K562 (cell line): ENCODE results near the gene TMEM63C. TPM values are rescaled to one million over a fixed set of nuclear protein-coding genes. Genes with fewer than 3 reads are reported as not detected.

Source experiments
- ATAC-seq: fragments of 200-7000 bp; cut with Tn5 transposase; 3 replicates; pipeline ENCODE4 v1.9.1; 2020; ENCODE audit warnings: moderate library complexity
- BruUV-seq: library from RNA; stranded (reverse); fragments of 400-500 nt; replicated peaks from 2 replicates; lab custom pipeline; 2021; lab: Mats Ljungman, UMichigan
- CTCF ChIA-PET: fragments of 300-600 bp; formaldehyde crosslinking; extraction: SDS; loops from one replicate; lab custom pipeline; 2021; ENCODE audit warnings: low intra/inter-chr PET ratio; lab: Yijun Ruan, JAX
- POLR2A ChIA-PET: fragments of 300-600, 350-650 bp; sonication (Branson Sonifier 250); formaldehyde crosslinking; extraction: SDS; loops from one replicate; lab custom pipeline; 2021; ENCODE audit warnings: antibody characterized with exemption, inconsistent platforms; lab: Yijun Ruan, JAX
- DNase-seq, 4 experiments: peaks; one replicate each; pipeline versions ENCODE4 v3.0.0 to v3.0.0-alpha.2; 2011 to 2018; ENCODE audit warnings: low spot score in 3 of 4, mixed read lengths in 3 of 4; ENCODE audit errors: extremely low read depth in 1 of 4
- FAIRE-seq: peaks from 2 replicates; lab custom pipeline; 2011; peaks lifted over from hg19 to GRCh38; lab: Jason Lieb, UNC
- H2AFZ ChIP-seq: 2 replicates; pipeline ENCODE4 v1.6.0; 2011; ENCODE audit warnings: low read depth, low read length, control low read depth, inconsistent platforms
- H3K27ac ChIP-seq: fragments of 200-600 bp; 3 replicates; pipeline ENCODE4 v1.8.0; 2011; ENCODE audit warnings: low read depth, mild to moderate bottlenecking, control low read depth, inconsistent platforms, low read length, moderate library complexity, mixed read lengths; ENCODE audit errors: extremely low read depth
- H3K27me3 ChIP-seq, 2 experiments: fragments of 300-600 bp in 1 of 2; 2 replicates in 1 of 2; 3 replicates in 1 of 2; pipeline versions ENCODE4 v1.6.0 to v1.8.0; 2011; ENCODE audit warnings: inconsistent platforms in 2 of 2, low read length in 2 of 2, mild to moderate bottlenecking in 1 of 2, mixed read lengths in 1 of 2, moderate library complexity in 1 of 2; ENCODE audit not compliant: control insufficient read depth in 2 of 2, insufficient read depth in 2 of 2
- H3K36me3 ChIP-seq: fragments of 300-600 bp; 3 replicates; pipeline ENCODE4 v1.8.0; 2011; ENCODE audit warnings: mild to moderate bottlenecking, low read length, inconsistent platforms; ENCODE audit not compliant: control insufficient read depth, insufficient read depth
- H3K4me1 ChIP-seq, 2 experiments: fragments of 200-600 bp in 1 of 2; replicated peaks in 1 of 2; 2 replicates in 1 of 2; 3 replicates in 1 of 2; pipeline versions ENCODE4 v1.5.1 to v1.8.0; 2011; ENCODE audit warnings: inconsistent platforms in 2 of 2, low read length in 2 of 2, mild to moderate bottlenecking in 1 of 2, mixed read lengths in 1 of 2, moderate library complexity in 1 of 2; ENCODE audit not compliant: control insufficient read depth in 2 of 2, insufficient read depth in 2 of 2
- H3K4me2 ChIP-seq: 2 replicates; pipeline ENCODE4 v1.6.1; 2011; ENCODE audit warnings: low read length, control low read depth, inconsistent platforms, mixed read lengths; ENCODE audit not compliant: insufficient read depth
- H3K4me3 ChIP-seq: fragments of 200-600 bp; sonication (generic), shearing (Covaris generic); 2 replicates; pipeline ENCODE4 v1.5.1; 2016; ENCODE audit warnings: control low read depth, inconsistent platforms
- H3K79me2 ChIP-seq: fragments of 200-600 bp; 3 replicates; pipeline ENCODE4 v1.8.0; 2011; ENCODE audit warnings: low read length, inconsistent platforms; ENCODE audit not compliant: control insufficient read depth, insufficient read depth
- H3K9ac ChIP-seq, 2 experiments: 2 replicates each; pipeline versions ENCODE4 v1.6.0 to v1.6.1; 2011; ENCODE audit warnings: low read depth in 2 of 2, low read length in 2 of 2, control low read depth in 1 of 2, inconsistent platforms in 1 of 2, mild to moderate bottlenecking in 1 of 2, mixed read lengths in 1 of 2; ENCODE audit not compliant: insufficient read depth in 1 of 2
- H3K9me1 ChIP-seq: one replicate; pipeline ENCODE4 v1.6.0; 2011; ENCODE audit warnings: inconsistent platforms, mild to moderate bottlenecking, low read length, moderate library complexity; ENCODE audit not compliant: control insufficient read depth, insufficient read depth
- H3K9me3 ChIP-seq: replicated peaks from 2 replicates; pipeline ENCODE4 v1.5.1; 2011; ENCODE audit warnings: low read depth, low read length, inconsistent platforms; ENCODE audit not compliant: control insufficient read depth, insufficient read depth
- H4K20me1 ChIP-seq: replicated peaks from 2 replicates; pipeline ENCODE4 v1.6.1; 2011; ENCODE audit warnings: low read length, inconsistent platforms, mixed read lengths; ENCODE audit not compliant: control insufficient read depth, insufficient read depth
- ASH1L ChIP-seq: fragments of 450-650 bp; IDR thresholded peaks from 2 replicates; pipeline ENCODE4 v1.6.1; 2018; ENCODE audit warnings: borderline replicate concordance, mild to moderate bottlenecking, low read depth; ENCODE audit not compliant: partially characterized antibody
- EGR1 ChIP-seq: fragments of 450-650 bp; conservative IDR thresholded peaks from 2 replicates; pipeline ENCODE4 v1.6.1; 2017; ENCODE audit warnings: mild to moderate bottlenecking
- ELF4 ChIP-seq: fragments of 450-650 bp; formaldehyde crosslinking; IDR thresholded peaks from 2 replicates; pipeline ENCODE4 v1.4.0; 2022; ENCODE audit warnings: missing genetic modification characterization
- FOS ChIP-seq: IDR thresholded peaks from 3 replicates; pipeline ENCODE4 v1.6.1; 2011; ENCODE audit not compliant: insufficient read length; ENCODE audit errors: extremely low read depth
- GABPB1 ChIP-seq: sonication (generic); formaldehyde crosslinking; IDR thresholded peaks from 2 replicates; pipeline ENCODE4 v1.8.0; 2022; ENCODE audit warnings: mild to moderate bottlenecking, missing genetic modification reagents
- JUND ChIP-seq, 2 experiments: IDR thresholded peaks; 2 replicates in 1 of 2; 3 replicates in 1 of 2; pipeline ENCODE4 v1.6.1; 2011; ENCODE audit warnings: borderline replicate concordance in 2 of 2, low read depth in 2 of 2, low read length in 2 of 2, improper control_type of control experiment in 1 of 2, missing biosample characterization in 1 of 2, missing genetic modification characterization in 1 of 2, missing genetic modification reagents in 1 of 2
- MXI1 ChIP-seq: IDR thresholded peaks from 2 replicates; pipeline ENCODE4 v1.6.1; 2011; ENCODE audit warnings: low read depth, mild to moderate bottlenecking, improper control_type of control experiment, low read length
- MYNN ChIP-seq, 2 experiments: sonication (generic); formaldehyde crosslinking in 1 of 2; IDR thresholded peaks; 2 replicates each; pipeline versions ENCODE4 v1.5.0 to v1.6.1; 2016 to 2020; ENCODE audit warnings: antibody characterized with exemption in 1 of 2, missing genetic modification reagents in 1 of 2
- NR4A1 ChIP-seq, 2 experiments: fragments of 250-450 bp in 1 of 2; fragments of 450-650 bp in 1 of 2; sonication (Bioruptor Pico) in 1 of 2; IDR thresholded peaks; 2 replicates each; pipeline versions ENCODE4 v1.4.0 to v1.6.1; 2016 to 2020; ENCODE audit warnings: mild to moderate bottlenecking in 2 of 2, missing compliant biosample characterization in 1 of 2, missing genetic modification characterization in 1 of 2, moderate library complexity in 1 of 2
- RBM25 ChIP-seq: fragments of 200-400 bp; formaldehyde crosslinking; IDR thresholded peaks from 2 replicates; pipeline ENCODE4 v1.6.1; 2018; ENCODE audit warnings: low read length, low read depth, moderate library complexity; ENCODE audit not compliant: severe bottlenecking
- SRSF9 ChIP-seq: fragments of 200-400 bp; formaldehyde crosslinking; IDR thresholded peaks from 2 replicates; pipeline ENCODE4 v1.6.1; 2017; ENCODE audit warnings: low read depth, low read length, borderline replicate concordance
- TEAD1 ChIP-seq, 2 experiments: fragments of 450-650 bp in 1 of 2; sonication (generic) in 1 of 2; formaldehyde crosslinking; IDR thresholded peaks; 2 replicates each; pipeline versions ENCODE4 v1.4.0 to v1.8.0; 2020 to 2022; ENCODE audit warnings: mild to moderate bottlenecking in 2 of 2, missing genetic modification reagents in 1 of 2
- ZNF124 ChIP-seq: sonication (generic); formaldehyde crosslinking; IDR thresholded peaks from 2 replicates; pipeline ENCODE4 v1.8.1; 2022; ENCODE audit warnings: missing genetic modification reagents
- ZNF41 ChIP-seq: fragments of 250-450 bp; sonication (Bioruptor Pico); conservative IDR thresholded peaks from 2 replicates; pipeline ENCODE4 v1.4.0; 2020; ENCODE audit warnings: mild to moderate bottlenecking
- WGBS: fragments of 100-300 bp; shearing (Covaris generic); methylation state at CpG from one replicate; pipeline ENCODE4 v1.1.6; 2016; ENCODE audit warnings: low coverage, mixed read lengths; ENCODE audit not compliant: insufficient coverage; ENCODE audit errors: missing lambda C conversion rate; 5-methylcytosine and 5-hydroxymethylcytosine counted together
- in situ Hi-C: fragments of 300-500 bp; cut with MboI; formaldehyde crosslinking; loops from 4 replicates; pipeline ENCODE4 v1.15.0; 2018; ENCODE audit warnings: inconsistent platforms, mixed read lengths
- intact Hi-C: fragments of 100-400 bp; cut with micrococcal nuclease; formaldehyde crosslinking; loops from 2 replicates; pipeline ENCODE4 v1.14.2; 2022
- polyA plus RNA-seq, 8 experiments: library from polyadenylated mRNA; depleted of rRNA in 4 of 8; stranded (reverse) in 5 of 8; unstranded in 3 of 8; fragments of >200 nt; fragmentation: Nextera tagmentation in 2 of 8; fragmentation: Illumina TruSeq in 1 of 8; extraction: Ambion mirVana in 2 of 8; extraction: Trizol in 1 of 8; gene quantifications; 2 replicates each; pipeline versions ENCODE4 v1.2.1 to v1.2.3, GENCODE V29; 2011 to 2014; ENCODE audit warnings: inconsistent platforms in 1 of 8, missing spikeins in 1 of 8
- total RNA-seq, 7 experiments: library from RNA; depleted of rRNA in 6 of 7; stranded (reverse); fragments of >200 nt in 6 of 7; fragmentation: Illumina TruSeq in 2 of 7; extraction: Trizol in 2 of 7; gene quantifications; 2 replicates each; pipeline versions ENCODE4 v1.2.1 to v1.2.3, GENCODE V29; 2011 to 2021; ENCODE audit warnings: low replicate concordance in 1 of 7
- TF ChIP-seq, protein P1 (sequence below): fragments of 450-650 bp; IDR thresholded peaks from 2 replicates; pipeline ENCODE4 v1.6.1; 2016; ENCODE audit warnings: mild to moderate bottlenecking
- TF ChIP-seq, protein P2 (sequence below): fragments of 250-450 bp; sonication (Bioruptor Pico); IDR thresholded peaks from 2 replicates; pipeline ENCODE4 v1.8.0; 2021; ENCODE audit warnings: mild to moderate bottlenecking, moderate library complexity
- TF ChIP-seq, protein P3 (sequence below): fragments of 250-450 bp; sonication (Bioruptor Pico); IDR thresholded peaks from 2 replicates; pipeline ENCODE4 v1.8.0; 2021; ENCODE audit warnings: moderate library complexity, mild to moderate bottlenecking, inconsistent platforms

The TMEM63C gene
- total and polyA plus RNA-seq, 9 of the 15 experiments (the other 6 are each of a cell fraction or from before 2014, with no cell fraction given): 0.07 TPM; not detected in 8

DNA sequence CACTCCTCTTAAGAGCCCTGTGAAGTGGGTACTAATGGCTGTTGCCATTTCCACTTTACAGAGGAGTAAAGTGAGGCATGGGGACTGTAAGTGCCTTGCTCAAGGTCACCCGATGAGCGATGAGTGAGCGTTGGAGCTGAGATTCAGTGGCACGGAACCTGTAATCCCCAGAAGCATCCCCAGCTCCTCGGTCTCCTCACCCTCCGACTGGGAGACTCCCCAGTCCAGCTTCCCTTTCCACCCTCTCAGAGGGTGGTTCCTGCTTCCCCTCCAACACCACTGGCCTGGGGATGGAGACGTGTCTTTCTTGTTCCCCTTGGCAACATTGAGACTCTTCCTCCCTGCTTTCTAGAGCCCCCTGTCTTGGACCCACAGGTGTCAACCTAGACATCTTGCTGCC is 32.6 kb downstream of the TMEM63C start:
- 0% methylated on average over 6 of the region's 7 CpGs for WGBS
- POLR2A ChIA-PET: interaction anchor here (0.6 kb wide), 1 partner anchor 18 kb away, joined by 3 read pairs; no protein-coding TSS in a partner anchor
- CTCF ChIA-PET: interaction anchor here (1.5 kb wide), 1 partner anchor 62 kb away, joined by 6 read pairs; no protein-coding TSS in a partner anchor

More for the DNA sequence above, 32.6 kb downstream of the TMEM63C start:
- DNase-seq (no peak), FAIRE-seq (no peak), ATAC-seq (no peak)
- no TSS peak for BruUV-seq
- no peaks in the 10 kb centered on the region for H3K36me3 ChIP-seq
- peaks cover 0 to 25% of the 10 kb centered on the region in 2 experiments; a peak in 3 of 5 replicates for H3K27me3 ChIP-seq
- no peak overlapping the region for H3K9ac ChIP-seq
- intact Hi-C loops (loop anchor here (5.0 kb wide), 1 partner anchor 62 kb away; no protein-coding TSS in a partner anchor), in situ Hi-C loops (no loop called here)
- TF ChIP-seq MXI1 (no peak), MYNN (IDR thresholded peaks at IDR 0.05) (no peak), MYNN (CRISPR knock-in tag; IDR thresholded peaks at IDR 0.05) (no peak), ELF4 (CRISPR knock-in tag) (no peak), ZNF41 (CRISPR knock-in tag) (no peak), FOS (no peak), GABPB1 (CRISPR knock-in tag) (no peak), ZNF124 (CRISPR knock-in tag) (no peak), EGR1 (no peak), JUND (IDR thresholded peaks at IDR 0.05; ENCODE audit: borderline replicate concordance, low read depth, low read length) (no peak), JUND (tag; IDR thresholded peaks at IDR 0.05; ENCODE audit: borderline replicate concordance, low read depth, low read length) (no peak), ASH1L (no peak), TEAD1 (CRISPR knock-in tag; IDR thresholded peaks at IDR 0.05) (no peak), NR4A1 (CRISPR knock-in tag; IDR thresholded peaks at IDR 0.05) (no peak), NR4A1 (tag; IDR thresholded peaks at IDR 0.05) (no peak), SRSF9 (no peak), RBM25 (no peak)
- TF ChIP-seq, protein P1, sequence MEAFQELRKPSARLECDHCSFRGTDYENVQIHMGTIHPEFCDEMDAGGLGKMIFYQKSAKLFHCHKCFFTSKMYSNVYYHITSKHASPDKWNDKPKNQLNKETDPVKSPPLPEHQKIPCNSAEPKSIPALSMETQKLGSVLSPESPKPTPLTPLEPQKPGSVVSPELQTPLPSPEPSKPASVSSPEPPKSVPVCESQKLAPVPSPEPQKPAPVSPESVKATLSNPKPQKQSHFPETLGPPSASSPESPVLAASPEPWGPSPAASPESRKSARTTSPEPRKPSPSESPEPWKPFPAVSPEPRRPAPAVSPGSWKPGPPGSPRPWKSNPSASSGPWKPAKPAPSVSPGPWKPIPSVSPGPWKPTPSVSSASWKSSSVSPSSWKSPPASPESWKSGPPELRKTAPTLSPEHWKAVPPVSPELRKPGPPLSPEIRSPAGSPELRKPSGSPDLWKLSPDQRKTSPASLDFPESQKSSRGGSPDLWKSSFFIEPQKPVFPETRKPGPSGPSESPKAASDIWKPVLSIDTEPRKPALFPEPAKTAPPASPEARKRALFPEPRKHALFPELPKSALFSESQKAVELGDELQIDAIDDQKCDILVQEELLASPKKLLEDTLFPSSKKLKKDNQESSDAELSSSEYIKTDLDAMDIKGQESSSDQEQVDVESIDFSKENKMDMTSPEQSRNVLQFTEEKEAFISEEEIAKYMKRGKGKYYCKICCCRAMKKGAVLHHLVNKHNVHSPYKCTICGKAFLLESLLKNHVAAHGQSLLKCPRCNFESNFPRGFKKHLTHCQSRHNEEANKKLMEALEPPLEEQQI: no peak
- TF ChIP-seq, protein P2, sequence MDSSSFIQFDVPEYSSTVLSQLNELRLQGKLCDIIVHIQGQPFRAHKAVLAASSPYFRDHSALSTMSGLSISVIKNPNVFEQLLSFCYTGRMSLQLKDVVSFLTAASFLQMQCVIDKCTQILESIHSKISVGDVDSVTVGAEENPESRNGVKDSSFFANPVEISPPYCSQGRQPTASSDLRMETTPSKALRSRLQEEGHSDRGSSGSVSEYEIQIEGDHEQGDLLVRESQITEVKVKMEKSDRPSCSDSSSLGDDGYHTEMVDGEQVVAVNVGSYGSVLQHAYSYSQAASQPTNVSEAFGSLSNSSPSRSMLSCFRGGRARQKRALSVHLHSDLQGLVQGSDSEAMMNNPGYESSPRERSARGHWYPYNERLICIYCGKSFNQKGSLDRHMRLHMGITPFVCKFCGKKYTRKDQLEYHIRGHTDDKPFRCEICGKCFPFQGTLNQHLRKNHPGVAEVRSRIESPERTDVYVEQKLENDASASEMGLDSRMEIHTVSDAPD (CRISPR knock-in tag): no peak
- TF ChIP-seq, protein P3, sequence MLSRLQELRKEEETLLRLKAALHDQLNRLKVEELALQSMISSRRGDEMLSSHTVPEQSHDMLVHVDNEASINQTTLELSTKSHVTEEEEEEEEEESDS (CRISPR knock-in tag): no peak
- H3K27ac ChIP-seq: no peak overlapping the region
- peaks cover 4% of the 10 kb centered on the region for H3K9me1 ChIP-seq
- no peak overlapping the region for H3K4me3 ChIP-seq
- H3K4me1 ChIP-seq: no peaks in the 10 kb centered on the region
- H3K9me3 ChIP-seq: no peaks in the 10 kb centered on the region
- H3K4me2 ChIP-seq: no peak overlapping the region
- H4K20me1 ChIP-seq: no peaks in the 10 kb centered on the region; the same call in 1 of the 2 replicates
- no peaks in the 10 kb centered on the region for H3K79me2 ChIP-seq
- H2AFZ ChIP-seq: no peak overlapping the region
